Mesendoderm (in vitro differentiated cells): ENCODE measurements around the gene RHBDL3. TPM values are rescaled to one million over a fixed set of nuclear protein-coding genes. Genes with fewer than 3 reads are reported as not detected.
A peak's percentile ranks its signal among the peaks of the same experiment; 100 is the strongest.

Experiments
- DNase-seq: peaks from one replicate; pipeline ENCODE4 v3.0.0; 2013
- H2AK5ac ChIP-seq: 2 replicates; pipeline ENCODE4 v1.6.1; 2013; ENCODE audit warnings: low read length, inconsistent platforms
- H2BK120ac ChIP-seq: 2 replicates; pipeline ENCODE4 v1.6.1; 2013; ENCODE audit warnings: low read depth, mild to moderate bottlenecking, low read length, moderate library complexity, mixed read lengths
- H2BK15ac ChIP-seq: replicated peaks from 2 replicates; pipeline ENCODE4 v1.6.1; 2013; ENCODE audit warnings: low read depth, mild to moderate bottlenecking, moderate library complexity
- H2BK5ac ChIP-seq: 2 replicates; pipeline ENCODE4 v1.6.1; 2013; ENCODE audit warnings: low read length, inconsistent platforms
- H3K18ac ChIP-seq: 2 replicates; pipeline ENCODE4 v1.6.1; 2013; ENCODE audit warnings: mild to moderate bottlenecking, low read length, mixed read lengths
- H3K23ac ChIP-seq: one replicate; pipeline ENCODE4 v1.6.1; 2013; ENCODE audit warnings: low read length
- H3K27ac ChIP-seq: 2 replicates; pipeline ENCODE4 v1.5.1; 2013; ENCODE audit warnings: low read depth, mild to moderate bottlenecking, inconsistent platforms, low read length, moderate library complexity
- H3K27me3 ChIP-seq: 2 replicates; pipeline ENCODE4 v1.6.1; 2013; ENCODE audit warnings: low read length, control low read depth, mild to moderate bottlenecking, inconsistent platforms; ENCODE audit not compliant: insufficient read depth, poor library complexity
- H3K36me3 ChIP-seq: 2 replicates; pipeline ENCODE4 v1.6.1; 2013; ENCODE audit warnings: low read length, inconsistent platforms; ENCODE audit not compliant: control insufficient read depth, insufficient read depth
- H3K4ac ChIP-seq: one replicate; pipeline ENCODE4 v1.6.1; 2013; ENCODE audit warnings: low read depth, mild to moderate bottlenecking, low read length, moderate library complexity
- H3K4me1 ChIP-seq: 2 replicates; pipeline ENCODE4 v1.6.1; 2013; ENCODE audit warnings: low read depth, low read length, inconsistent platforms; ENCODE audit not compliant: control insufficient read depth
- H3K4me2 ChIP-seq: 2 replicates; pipeline ENCODE4 v1.6.1; 2013; ENCODE audit warnings: low read length
- H3K4me3 ChIP-seq: 2 replicates; pipeline ENCODE4 v1.5.1; 2013; ENCODE audit warnings: mild to moderate bottlenecking, low read length
- H3K56ac ChIP-seq: one replicate; pipeline ENCODE4 v1.6.1; 2013; ENCODE audit warnings: low read length
- H3K79me1 ChIP-seq: 2 replicates; pipeline ENCODE4 v1.6.1; 2013; ENCODE audit warnings: low read length, inconsistent platforms
- H3K79me2 ChIP-seq: 2 replicates; pipeline ENCODE4 v1.6.1; 2013; ENCODE audit warnings: mild to moderate bottlenecking, low read length; ENCODE audit not compliant: control insufficient read depth, insufficient read depth
- H3K9ac ChIP-seq: 2 replicates; pipeline ENCODE4 v1.6.1; 2013; ENCODE audit warnings: low read length, inconsistent platforms
- H4K5ac ChIP-seq: one replicate; pipeline ENCODE4 v1.6.1; 2013; ENCODE audit warnings: low read length
- H4K8ac ChIP-seq: one replicate; pipeline ENCODE4 v1.6.1; 2013; ENCODE audit warnings: low read depth, mild to moderate bottlenecking, control low read depth, low read length, moderate library complexity
- WGBS: extraction: QIAGEN DNeasy Blood & Tissue Kit; methylation state at CpG from one replicate; pipeline ENCODE4 v1.1.7; 2013; ENCODE audit warnings: low lambda C conversion rate, missing lambda C conversion rate; ENCODE audit not compliant: insufficient coverage; ENCODE audit errors: extremely low coverage; 5-methylcytosine and 5-hydroxymethylcytosine counted together
- polyA plus RNA-seq, 2 experiments: library from polyadenylated mRNA; stranded (reverse); fragments of 200-250 nt; gene quantifications; one replicate each; pipeline ENCODE4 v1.2.3, GENCODE V29; 2013

Gene RHBDL3, protein sequence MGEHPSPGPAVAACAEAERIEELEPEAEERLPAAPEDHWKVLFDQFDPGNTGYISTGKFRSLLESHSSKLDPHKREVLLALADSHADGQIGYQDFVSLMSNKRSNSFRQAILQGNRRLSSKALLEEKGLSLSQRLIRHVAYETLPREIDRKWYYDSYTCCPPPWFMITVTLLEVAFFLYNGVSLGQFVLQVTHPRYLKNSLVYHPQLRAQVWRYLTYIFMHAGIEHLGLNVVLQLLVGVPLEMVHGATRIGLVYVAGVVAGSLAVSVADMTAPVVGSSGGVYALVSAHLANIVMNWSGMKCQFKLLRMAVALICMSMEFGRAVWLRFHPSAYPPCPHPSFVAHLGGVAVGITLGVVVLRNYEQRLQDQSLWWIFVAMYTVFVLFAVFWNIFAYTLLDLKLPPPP
- 0.72 TPM for polyA plus RNA-seq (2013, experiment 1 of 2)
- polyA plus RNA-seq (2013, experiment 2 of 2) = 0.69 TPM

DNA sequence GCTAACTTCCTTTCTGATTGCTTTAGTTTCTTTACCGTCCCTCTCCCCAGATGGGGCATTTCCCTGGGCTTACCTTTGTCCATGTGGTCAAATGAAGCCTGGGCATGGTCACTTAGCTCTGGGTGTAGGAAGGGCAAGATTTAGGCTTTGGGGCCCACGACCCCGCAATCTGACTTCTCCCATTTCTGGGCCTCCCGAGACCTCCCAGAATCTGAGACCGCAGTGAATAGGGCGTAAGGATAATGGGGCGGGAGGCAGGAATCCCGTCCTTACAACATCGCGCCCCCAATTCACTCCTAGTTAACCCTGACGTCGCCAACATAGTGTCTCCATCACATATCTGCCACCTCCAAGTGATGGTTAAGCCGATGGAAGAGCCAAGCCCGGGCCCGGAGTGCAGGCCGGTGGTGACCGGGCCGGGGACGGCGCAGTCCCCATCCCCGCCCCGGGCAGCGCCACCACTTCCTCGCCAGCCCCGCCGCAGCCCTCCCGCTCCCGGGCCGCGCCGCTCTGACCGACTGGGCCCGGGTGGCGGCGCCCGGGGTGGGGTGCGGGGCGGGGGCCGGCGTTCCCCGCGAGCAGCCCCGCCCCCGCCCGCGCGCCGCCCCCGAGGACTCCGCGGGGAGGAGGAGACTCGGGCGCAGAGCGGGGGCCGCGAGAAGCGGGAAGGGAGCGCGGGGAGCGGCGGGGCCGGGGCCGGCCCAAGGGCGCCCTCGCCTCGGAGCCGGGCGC is at the start of gene RHBDL3:
RHBDL3 (plus strand) TSS at position 641 of the 732 bp plus-strand sequence. CDS start 358 bp downstream, outside the sequence.
- no peaks in the 10 kb centered on the region for H3K36me3 ChIP-seq
- peak within 1 kb of the TSS; percentile 55 for H3K9ac ChIP-seq
- H3K27me3 ChIP-seq = peaks cover 2% of the 10 kb centered on the region
- DNase-seq = peak; percentile 42
- WGBS = no CpG with 5 or more reads among the region's 68 CpGs
- no peak within 1 kb of the TSS for H2BK120ac ChIP-seq
- no peaks in the 10 kb centered on the region for H3K79me2 ChIP-seq
- no peaks in the 10 kb centered on the region for H3K79me1 ChIP-seq
- H4K5ac ChIP-seq = no peak within 1 kb of the TSS
- H3K27ac ChIP-seq = no peak within 1 kb of the TSS
- no peak within 1 kb of the TSS for H2BK15ac ChIP-seq
- no peak within 1 kb of the TSS for H2AK5ac ChIP-seq
- peak within 1 kb of the TSS; percentile 74 for H3K56ac ChIP-seq
- H3K23ac ChIP-seq = no peak within 1 kb of the TSS
- H3K4me3 ChIP-seq = peak within 1 kb of the TSS; percentile 41
- H2BK5ac ChIP-seq = no peak within 1 kb of the TSS
- no peak within 1 kb of the TSS for H4K8ac ChIP-seq
- no peak within 1 kb of the TSS for H3K4ac ChIP-seq
- peak within 1 kb of the TSS; percentile 11 for H3K18ac ChIP-seq
- peak within 1 kb of the TSS; percentile 91 for H3K4me2 ChIP-seq
- peaks cover 8% of the 10 kb centered on the region for H3K4me1 ChIP-seq

DNA sequence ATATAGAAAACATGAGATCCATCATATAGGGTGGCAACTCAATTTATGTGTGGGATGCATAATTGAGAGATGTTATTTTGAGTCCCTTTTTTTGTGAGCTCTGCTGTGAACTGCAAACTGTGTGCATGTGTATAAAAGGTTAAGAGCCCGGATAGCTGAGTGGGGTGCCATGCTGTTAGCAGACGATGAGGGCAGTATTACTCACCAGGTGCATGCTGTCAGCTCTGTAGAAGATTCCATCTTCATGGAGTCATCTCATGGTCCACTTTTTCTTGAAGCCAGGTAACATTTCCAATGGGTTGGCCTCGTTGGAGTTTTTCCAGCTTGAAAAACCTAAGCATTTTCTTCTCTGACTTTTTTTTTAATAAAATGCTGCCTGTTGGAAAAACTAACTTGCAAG is 43.0 kb upstream of the RHBDL3 start:
- Histone ChIP-seq H3K4me1 (no peaks in the 10 kb centered on the region), H3K79me1 (no peaks in the 10 kb centered on the region), H3K36me3 (no peaks in the 10 kb centered on the region), H3K4me2 (no peak overlapping the region), H4K5ac (no peak overlapping the region), H2BK120ac (no peak overlapping the region), H2AK5ac (no peak overlapping the region), H2BK15ac (no peak overlapping the region), H3K56ac (no peak overlapping the region), H2BK5ac (no peak overlapping the region), H3K27ac (no peak overlapping the region), H4K8ac (no peak overlapping the region), H3K79me2 (no peaks in the 10 kb centered on the region), H3K18ac (no peak overlapping the region), H3K4ac (no peak overlapping the region), H3K9ac (no peak overlapping the region), H3K23ac (no peak overlapping the region), H3K4me3 (no peak overlapping the region), H3K27me3 (peaks cover 2% of the 10 kb centered on the region)
- peak; percentile 34 for DNase-seq
- WGBS = no CpG with 5 or more reads among the region's 3 CpGs

DNA sequence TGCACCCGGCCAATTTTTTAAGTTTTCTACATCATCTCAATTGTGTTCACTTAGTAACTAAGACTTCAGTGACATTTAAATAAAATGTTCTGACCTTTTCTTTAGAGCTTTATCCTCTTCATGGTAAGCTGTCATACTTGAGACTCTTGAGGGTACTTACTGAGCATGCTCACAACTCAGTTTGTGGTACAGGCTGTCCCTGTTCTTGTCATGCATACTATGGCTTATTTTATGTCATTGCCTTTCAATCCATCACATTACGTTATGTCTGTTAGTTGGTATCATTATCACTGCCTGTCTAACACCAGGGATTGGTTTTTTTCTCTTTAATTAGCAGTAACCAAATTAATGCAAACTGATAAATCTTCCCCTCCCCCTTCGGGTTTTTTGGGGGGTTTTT is 41.9 kb upstream of the RHBDL3 start:
- no peak overlapping the region for H3K4me2 ChIP-seq
- no peaks in the 10 kb centered on the region for H3K36me3 ChIP-seq
- no peak for DNase-seq
- no peak overlapping the region for H4K5ac ChIP-seq
- no peaks in the 10 kb centered on the region for H3K79me2 ChIP-seq
- no peak overlapping the region for H2BK5ac ChIP-seq
- H3K23ac ChIP-seq = no peak overlapping the region
- H3K9ac ChIP-seq = no peak overlapping the region
- H3K4me3 ChIP-seq = no peak overlapping the region
- no peak overlapping the region for H3K56ac ChIP-seq
- WGBS = no CpG with 5 or more reads among the region's 3 CpGs
- H3K4ac ChIP-seq = no peak overlapping the region
- H4K8ac ChIP-seq = no peak overlapping the region
- H3K27me3 ChIP-seq = peaks cover 2% of the 10 kb centered on the region
- no peak overlapping the region for H2BK120ac ChIP-seq
- no peak overlapping the region for H3K27ac ChIP-seq
- peaks cover 2% of the 10 kb centered on the region for H3K4me1 ChIP-seq
- H2AK5ac ChIP-seq = no peak overlapping the region
- H3K79me1 ChIP-seq = no peaks in the 10 kb centered on the region
- H2BK15ac ChIP-seq = no peak overlapping the region
- no peak overlapping the region for H3K18ac ChIP-seq

DNA sequence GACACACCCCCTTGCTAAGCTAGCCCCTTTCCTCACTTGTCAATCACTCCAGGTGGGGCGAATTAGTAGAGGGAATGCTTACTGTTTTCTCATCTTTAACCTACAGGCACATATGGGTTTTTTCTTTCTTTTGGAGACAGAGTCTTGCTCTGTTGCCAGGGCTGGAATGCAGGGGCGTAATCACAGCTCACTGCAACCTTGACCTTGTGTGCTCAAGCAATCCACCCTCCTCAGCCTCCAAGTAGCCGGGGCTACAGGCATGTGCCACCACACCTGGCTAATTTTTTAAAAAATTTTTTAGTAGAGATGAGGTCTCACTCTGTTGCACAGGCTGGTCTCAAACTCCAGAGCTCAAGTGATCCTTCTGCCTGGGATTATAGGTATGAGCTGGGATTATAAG is 38.7 kb upstream of the RHBDL3 start:
- Histone ChIP-seq H3K27ac (no peak overlapping the region), H3K27me3 (no peaks in the 10 kb centered on the region), H2BK15ac (no peak overlapping the region), H2BK120ac (no peak overlapping the region), H3K4me3 (no peak overlapping the region), H3K4me1 (peaks cover 2% of the 10 kb centered on the region), H3K56ac (no peak overlapping the region), H3K79me2 (no peaks in the 10 kb centered on the region), H3K18ac (no peak overlapping the region), H2BK5ac (no peak overlapping the region), H3K4ac (no peak overlapping the region), H2AK5ac (no peak overlapping the region), H3K23ac (no peak overlapping the region), H3K36me3 (no peaks in the 10 kb centered on the region), H3K79me1 (no peaks in the 10 kb centered on the region), H4K5ac (no peak overlapping the region), H4K8ac (no peak overlapping the region), H3K9ac (no peak overlapping the region), H3K4me2 (no peak overlapping the region)
- WGBS = no CpG with 5 or more reads among the region's 3 CpGs
- no peak for DNase-seq

DNA sequence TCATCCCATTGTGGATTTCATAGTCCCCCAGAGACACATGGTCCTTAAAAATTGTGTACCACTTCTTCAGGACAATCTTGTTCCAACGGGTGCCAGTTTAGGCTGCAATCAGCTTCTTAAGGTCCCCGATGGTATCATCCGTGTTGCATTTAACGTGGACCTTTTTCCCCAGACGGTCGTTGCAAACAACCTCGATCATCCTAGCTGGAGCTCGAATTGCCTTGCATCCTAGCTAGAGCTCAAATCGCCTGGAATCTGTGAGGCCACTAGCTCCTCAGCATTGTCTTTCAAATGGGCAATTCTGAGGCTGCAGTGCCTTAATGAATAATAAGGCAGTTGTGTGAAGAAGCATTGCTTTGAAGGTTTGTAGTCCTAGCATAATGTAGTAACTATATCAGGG is 37.7 kb upstream of the RHBDL3 start:
- Histone ChIP-seq H2BK120ac (no peak overlapping the region), H3K36me3 (no peaks in the 10 kb centered on the region), H3K27ac (no peak overlapping the region), H3K79me1 (no peaks in the 10 kb centered on the region), H3K23ac (no peak overlapping the region), H3K4me3 (no peak overlapping the region), H4K5ac (no peak overlapping the region), H3K4me2 (no peak overlapping the region), H3K4me1 (peaks cover 2% of the 10 kb centered on the region), H3K18ac (no peak overlapping the region), H3K79me2 (no peaks in the 10 kb centered on the region), H3K9ac (no peak overlapping the region), H2BK5ac (no peak overlapping the region), H2BK15ac (no peak overlapping the region), H2AK5ac (no peak overlapping the region), H4K8ac (no peak overlapping the region), H3K27me3 (no peaks in the 10 kb centered on the region), H3K4ac (no peak overlapping the region), H3K56ac (no peak overlapping the region)
- WGBS = no CpG with 5 or more reads among the region's 9 CpGs
- peak; percentile 20 for DNase-seq
